IMR-90 (cell line): ENCODE measurements around the gene KDSR.

ENCODE experiments used
- CHD1 ChIP-seq: IDR thresholded peaks from 2 replicates; pipeline ENCODE4 v1.6.1; 2012; ENCODE audit warnings: low read depth, low read length, improper control_type of control experiment
- FOS ChIP-seq: fragments of 150-350 bp; IDR thresholded peaks from 2 replicates; pipeline ENCODE4 v1.6.1; 2016; ENCODE audit warnings: low read depth, low read length
- POLR2A ChIP-seq: IDR thresholded peaks from 2 replicates; pipeline ENCODE4 v1.6.1; 2012; ENCODE audit warnings: mild to moderate bottlenecking, low read depth, low read length
- SMC3 ChIP-seq: fragments of 150-350 bp; IDR thresholded peaks from 2 replicates; pipeline ENCODE4 v1.6.1; 2016; ENCODE audit warnings: low read depth, mild to moderate bottlenecking, antibody characterized with exemption, low read length, moderate library complexity
- TF ChIP-seq, protein P1 (sequence below): conservative IDR thresholded peaks from 2 replicates; pipeline ENCODE4 v1.5.1; 2012; ENCODE audit warnings: mild to moderate bottlenecking, low read depth, low read length, improper control_type of control experiment

DNA sequence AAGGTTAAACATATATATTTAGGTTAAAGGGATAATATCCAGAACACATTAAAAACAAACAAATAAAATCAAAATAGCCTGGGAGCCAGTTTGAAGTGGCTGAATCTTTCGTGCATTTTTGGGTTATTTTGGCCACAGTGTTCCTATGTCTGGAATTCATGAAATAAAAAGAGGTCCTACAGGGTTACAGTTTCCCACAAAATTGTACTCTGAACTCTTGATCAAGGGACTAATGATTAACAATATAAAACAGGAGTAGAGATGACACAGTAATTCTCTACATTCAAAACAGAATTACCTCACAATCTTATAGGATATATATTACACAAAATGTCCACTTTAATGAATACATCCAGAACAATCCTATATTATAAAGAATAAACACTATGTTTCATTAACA lies 30.3 kb upstream of the KDSR start:
- TF ChIP-seq FOS (no peak), POLR2A (no peak), CHD1 (no peak), SMC3 (no peak)
- TF ChIP-seq, protein P1, sequence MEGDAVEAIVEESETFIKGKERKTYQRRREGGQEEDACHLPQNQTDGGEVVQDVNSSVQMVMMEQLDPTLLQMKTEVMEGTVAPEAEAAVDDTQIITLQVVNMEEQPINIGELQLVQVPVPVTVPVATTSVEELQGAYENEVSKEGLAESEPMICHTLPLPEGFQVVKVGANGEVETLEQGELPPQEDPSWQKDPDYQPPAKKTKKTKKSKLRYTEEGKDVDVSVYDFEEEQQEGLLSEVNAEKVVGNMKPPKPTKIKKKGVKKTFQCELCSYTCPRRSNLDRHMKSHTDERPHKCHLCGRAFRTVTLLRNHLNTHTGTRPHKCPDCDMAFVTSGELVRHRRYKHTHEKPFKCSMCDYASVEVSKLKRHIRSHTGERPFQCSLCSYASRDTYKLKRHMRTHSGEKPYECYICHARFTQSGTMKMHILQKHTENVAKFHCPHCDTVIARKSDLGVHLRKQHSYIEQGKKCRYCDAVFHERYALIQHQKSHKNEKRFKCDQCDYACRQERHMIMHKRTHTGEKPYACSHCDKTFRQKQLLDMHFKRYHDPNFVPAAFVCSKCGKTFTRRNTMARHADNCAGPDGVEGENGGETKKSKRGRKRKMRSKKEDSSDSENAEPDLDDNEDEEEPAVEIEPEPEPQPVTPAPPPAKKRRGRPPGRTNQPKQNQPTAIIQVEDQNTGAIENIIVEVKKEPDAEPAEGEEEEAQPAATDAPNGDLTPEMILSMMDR: no peak
